ENCODE data around the gene CHCT1.

DNA sequence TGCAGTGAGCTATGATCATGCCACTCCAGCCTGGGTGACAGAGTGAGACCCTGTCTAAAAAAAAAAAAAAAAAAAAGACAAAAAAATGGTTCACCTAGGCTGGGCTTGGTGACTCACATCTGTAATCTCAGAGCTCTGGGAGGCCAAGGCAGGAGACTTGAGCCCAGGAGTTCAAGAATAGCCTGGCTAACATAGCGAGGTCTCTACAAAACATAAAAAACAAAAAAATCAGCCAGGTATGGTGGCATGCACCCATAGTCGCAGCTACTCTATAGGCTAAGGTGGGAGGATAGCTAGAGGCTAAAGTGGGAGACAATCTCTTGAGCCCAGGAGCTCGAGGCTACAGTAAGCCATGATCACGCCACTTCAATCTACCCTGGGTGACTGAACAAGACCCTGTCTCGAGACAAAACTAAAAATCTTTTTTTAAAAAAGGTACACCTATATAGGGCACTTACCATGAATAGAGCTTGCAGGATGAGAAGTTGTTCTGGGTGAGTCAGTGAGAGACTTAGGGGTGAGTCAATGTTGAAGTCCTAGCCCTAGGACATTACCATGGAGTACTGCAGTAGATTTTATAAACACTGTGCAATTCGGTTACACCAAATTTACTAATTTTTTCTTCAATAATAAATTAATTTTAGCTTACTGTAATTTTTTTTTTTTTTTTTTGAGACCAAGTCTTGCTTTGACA lies 49.4 kb upstream of the CHCT1 start:
- TF ChIP-seq, protein P1, sequence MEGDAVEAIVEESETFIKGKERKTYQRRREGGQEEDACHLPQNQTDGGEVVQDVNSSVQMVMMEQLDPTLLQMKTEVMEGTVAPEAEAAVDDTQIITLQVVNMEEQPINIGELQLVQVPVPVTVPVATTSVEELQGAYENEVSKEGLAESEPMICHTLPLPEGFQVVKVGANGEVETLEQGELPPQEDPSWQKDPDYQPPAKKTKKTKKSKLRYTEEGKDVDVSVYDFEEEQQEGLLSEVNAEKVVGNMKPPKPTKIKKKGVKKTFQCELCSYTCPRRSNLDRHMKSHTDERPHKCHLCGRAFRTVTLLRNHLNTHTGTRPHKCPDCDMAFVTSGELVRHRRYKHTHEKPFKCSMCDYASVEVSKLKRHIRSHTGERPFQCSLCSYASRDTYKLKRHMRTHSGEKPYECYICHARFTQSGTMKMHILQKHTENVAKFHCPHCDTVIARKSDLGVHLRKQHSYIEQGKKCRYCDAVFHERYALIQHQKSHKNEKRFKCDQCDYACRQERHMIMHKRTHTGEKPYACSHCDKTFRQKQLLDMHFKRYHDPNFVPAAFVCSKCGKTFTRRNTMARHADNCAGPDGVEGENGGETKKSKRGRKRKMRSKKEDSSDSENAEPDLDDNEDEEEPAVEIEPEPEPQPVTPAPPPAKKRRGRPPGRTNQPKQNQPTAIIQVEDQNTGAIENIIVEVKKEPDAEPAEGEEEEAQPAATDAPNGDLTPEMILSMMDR (IDR thresholded peaks at IDR 0.05; ENCODE audit: insufficient read depth, low read length), result no peak
- TF ChIP-seq POLR2AphosphoS5 (IDR thresholded peaks at IDR 0.05; ENCODE audit: low read depth) (no peak), GABPA (IDR thresholded peaks at IDR 0.05; ENCODE audit: low read depth) (no peak), SPI1 (IDR thresholded peaks at IDR 0.05; ENCODE audit: borderline replicate concordance, low read depth) (no peak)
- TF ChIP-seq, protein P2, sequence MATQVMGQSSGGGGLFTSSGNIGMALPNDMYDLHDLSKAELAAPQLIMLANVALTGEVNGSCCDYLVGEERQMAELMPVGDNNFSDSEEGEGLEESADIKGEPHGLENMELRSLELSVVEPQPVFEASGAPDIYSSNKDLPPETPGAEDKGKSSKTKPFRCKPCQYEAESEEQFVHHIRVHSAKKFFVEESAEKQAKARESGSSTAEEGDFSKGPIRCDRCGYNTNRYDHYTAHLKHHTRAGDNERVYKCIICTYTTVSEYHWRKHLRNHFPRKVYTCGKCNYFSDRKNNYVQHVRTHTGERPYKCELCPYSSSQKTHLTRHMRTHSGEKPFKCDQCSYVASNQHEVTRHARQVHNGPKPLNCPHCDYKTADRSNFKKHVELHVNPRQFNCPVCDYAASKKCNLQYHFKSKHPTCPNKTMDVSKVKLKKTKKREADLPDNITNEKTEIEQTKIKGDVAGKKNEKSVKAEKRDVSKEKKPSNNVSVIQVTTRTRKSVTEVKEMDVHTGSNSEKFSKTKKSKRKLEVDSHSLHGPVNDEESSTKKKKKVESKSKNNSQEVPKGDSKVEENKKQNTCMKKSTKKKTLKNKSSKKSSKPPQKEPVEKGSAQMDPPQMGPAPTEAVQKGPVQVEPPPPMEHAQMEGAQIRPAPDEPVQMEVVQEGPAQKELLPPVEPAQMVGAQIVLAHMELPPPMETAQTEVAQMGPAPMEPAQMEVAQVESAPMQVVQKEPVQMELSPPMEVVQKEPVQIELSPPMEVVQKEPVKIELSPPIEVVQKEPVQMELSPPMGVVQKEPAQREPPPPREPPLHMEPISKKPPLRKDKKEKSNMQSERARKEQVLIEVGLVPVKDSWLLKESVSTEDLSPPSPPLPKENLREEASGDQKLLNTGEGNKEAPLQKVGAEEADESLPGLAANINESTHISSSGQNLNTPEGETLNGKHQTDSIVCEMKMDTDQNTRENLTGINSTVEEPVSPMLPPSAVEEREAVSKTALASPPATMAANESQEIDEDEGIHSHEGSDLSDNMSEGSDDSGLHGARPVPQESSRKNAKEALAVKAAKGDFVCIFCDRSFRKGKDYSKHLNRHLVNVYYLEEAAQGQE (IDR thresholded peaks at IDR 0.05; ENCODE audit: insufficient replicate concordance, low read depth), result no peak

Data from HL-60 (cell line).